Skeletal muscle cell (primary cell): Measurements from ENCODE around the gene SEMA7A.

Source experiments
- DNase-seq: peaks from one replicate; pipeline ENCODE4 v3.0.0-alpha.2; 2010; ENCODE audit warnings: low read depth
- H3K4me3 ChIP-seq: 2 replicates; pipeline ENCODE4 v1.5.1; 2011; ENCODE audit warnings: low read depth, mild to moderate bottlenecking, control low read depth, low read length, moderate library complexity

SEMA7A gene

GRCh38 chr15:74380361-74381189, 53.2 kb downstream of the SEMA7A start:
- DNase-seq, result no peak

GRCh38 chr15:74378848-74379247, 54.9 kb downstream of the SEMA7A start:
- no peak for DNase-seq
- H3K4me3 ChIP-seq, result no peak overlapping the region

More at GRCh38 chr15:74380361-74381189, 53.2 kb downstream of the SEMA7A start:
- H3K4me3 ChIP-seq, result no peak overlapping the region

DNA sequence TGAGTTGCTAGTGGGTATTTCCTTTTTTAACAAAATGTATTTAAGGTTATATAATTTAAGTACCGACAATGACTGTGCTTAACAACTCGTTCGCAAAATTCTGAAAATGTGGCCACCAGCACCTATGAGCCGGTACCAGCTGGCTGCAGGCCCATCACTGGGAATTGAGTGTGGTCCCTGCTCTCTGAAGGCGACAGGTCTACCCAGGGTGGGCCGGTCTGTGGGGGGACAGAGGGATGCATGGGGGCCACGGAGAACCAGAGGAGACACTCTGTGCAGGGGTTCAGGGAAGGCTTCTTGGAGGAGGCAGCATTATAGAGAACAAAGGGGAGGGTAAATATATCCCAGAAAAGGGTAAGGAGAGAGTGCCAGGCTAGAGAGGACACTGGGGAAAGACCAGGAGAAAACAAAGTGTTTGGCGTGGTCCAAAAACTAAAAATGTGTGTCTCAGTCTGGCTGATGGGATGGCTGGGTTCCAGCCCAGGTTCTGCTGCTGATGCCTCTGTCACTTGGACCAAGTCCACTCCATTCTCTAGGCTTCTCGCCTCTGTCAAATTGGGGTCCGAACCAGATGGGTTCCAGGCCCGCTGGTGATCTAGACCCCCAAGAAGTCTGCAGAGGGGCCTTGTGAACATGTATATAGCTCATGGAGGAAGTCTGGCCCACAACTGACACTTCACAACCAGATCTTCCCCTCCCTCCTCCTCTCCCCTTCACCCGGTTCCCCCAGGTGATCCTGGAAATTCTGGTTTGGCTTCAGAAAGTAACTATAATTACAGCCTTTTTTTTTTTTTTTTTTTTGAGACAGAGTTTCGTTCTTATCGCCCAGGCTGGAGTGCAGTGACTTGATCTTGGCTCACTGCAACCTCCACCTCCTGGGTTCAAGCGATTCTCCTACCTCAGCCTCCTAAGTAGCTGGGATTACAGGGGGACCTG, 55.7 kb downstream of the SEMA7A start:
- no peak for DNase-seq
- no peak overlapping the region for H3K4me3 ChIP-seq

- no peak overlapping the region for H3K4me3 ChIP-seq
- DNase-seq, result no peak
Measured at GRCh38 chr15:74376825-74377581, 56.8 kb downstream of the SEMA7A start.

- no peak overlapping the region for H3K4me3 ChIP-seq
- no peak for DNase-seq
Measured at GRCh38 chr15:74376226-74376625, 57.5 kb downstream of the SEMA7A start.

GRCh38 chr15:74375303-74375693, 58.5 kb downstream of the SEMA7A start:
- no peak overlapping the region for H3K4me3 ChIP-seq
- no peak for DNase-seq

GRCh38 chr15:74374648-74375302, 59.0 kb downstream of the SEMA7A start:
- peak overlapping the region; percentile 72 for H3K4me3 ChIP-seq
- no peak for DNase-seq

- peak overlapping the region; percentile 72 for H3K4me3 ChIP-seq
- no peak for DNase-seq
Measured at GRCh38 chr15:74373731-74374647, 59.8 kb downstream of the SEMA7A start.

- H3K4me3 ChIP-seq, result no peak overlapping the region
- DNase-seq, result no peak
Measured at GRCh38 chr15:74373056-74373650, 60.6 kb downstream of the SEMA7A start.

DNA sequence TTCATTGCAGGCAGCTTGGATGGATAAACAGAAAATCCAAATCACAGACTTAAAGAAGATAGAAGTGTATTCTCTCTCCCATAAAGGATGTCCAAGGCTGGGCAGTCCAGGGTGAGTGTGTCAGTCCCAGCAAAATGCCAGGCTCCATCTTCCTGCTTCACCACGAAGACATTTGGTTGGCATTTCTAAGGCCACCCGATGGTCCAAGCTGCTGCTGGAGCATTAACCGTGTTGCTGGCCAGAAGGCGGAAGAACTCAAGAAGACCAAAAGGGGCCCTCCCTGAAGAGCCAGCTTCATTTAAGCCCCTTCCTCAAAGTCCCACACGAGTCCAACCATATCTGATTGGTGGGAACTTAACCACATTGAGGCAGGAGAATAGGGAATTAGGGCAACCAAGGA, 63.3 kb downstream of the SEMA7A start:
- H3K4me3 ChIP-seq, result no peak overlapping the region
- no peak for DNase-seq

GRCh38 chr15:74369756-74370155, 64.0 kb downstream of the SEMA7A start:
- no peak overlapping the region for H3K4me3 ChIP-seq
- no peak for DNase-seq

DNA sequence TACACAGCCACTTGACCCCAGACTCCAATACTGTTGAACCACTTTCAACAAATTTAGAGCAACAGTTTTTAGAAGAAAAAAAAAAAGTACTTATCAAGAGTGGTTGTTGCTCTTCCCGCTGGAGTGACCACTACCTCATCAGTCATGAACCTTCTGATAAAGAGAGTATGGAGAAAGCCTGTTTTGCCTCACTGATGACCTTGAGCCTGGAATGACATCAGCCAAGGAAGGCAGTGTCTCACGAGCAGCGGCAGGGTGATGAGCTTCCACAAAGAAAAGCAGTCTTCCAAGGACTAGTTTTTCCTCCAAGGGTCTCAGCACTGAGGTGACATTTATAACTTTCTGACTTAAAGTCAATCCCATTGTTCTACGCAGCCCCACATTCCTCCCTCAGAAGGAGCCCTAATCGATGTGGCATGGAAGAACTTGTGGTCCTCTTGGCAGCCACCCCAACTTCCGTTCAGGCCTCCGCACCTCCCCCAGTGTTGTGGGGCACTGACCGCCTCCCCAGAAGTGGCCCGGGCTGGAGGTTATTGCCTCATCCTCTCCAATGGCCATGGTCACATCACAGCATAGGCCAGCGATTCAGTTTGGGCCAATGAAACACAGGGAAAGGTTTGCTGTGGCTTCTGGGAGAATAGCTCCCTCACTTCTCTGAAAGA, 64.5 kb downstream of the SEMA7A start:
- H3K4me3 ChIP-seq, result no peak overlapping the region
- DNase-seq, result no peak

DNA sequence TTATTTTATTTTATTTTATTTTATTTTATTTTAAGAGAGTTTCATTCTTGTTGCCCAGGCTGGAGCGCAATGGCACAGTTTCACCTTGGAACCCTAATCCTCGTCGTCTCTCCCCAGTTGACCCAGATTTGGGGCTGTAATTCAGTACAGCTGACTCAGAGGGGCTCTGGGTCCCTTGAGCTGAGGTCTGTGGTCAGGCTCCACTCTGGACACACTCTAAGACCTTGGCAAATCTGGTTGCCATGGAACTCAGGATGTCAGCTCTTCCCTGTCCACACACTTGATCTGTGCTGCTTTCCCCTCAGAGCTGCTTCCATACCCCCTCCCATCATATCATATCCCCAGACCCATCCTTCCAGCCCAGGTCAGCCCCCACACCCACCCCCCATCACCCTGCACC, 65.6 kb downstream of the SEMA7A start:
- H3K4me3 ChIP-seq, result no peak overlapping the region
- DNase-seq, result no peak

- H3K4me3 ChIP-seq, result no peak within 1 kb of the TSS
- DNase-seq, result no peak
Measured at GRCh38 chr15:74367296-74367854, 66.4 kb downstream of the SEMA7A start, which contains the start of gene CYP11A1. TSS of gene CYP11A1 (minus strand) at chr15:74367646. CDS start at chr15:74367585, 61 bp downstream.

DNA sequence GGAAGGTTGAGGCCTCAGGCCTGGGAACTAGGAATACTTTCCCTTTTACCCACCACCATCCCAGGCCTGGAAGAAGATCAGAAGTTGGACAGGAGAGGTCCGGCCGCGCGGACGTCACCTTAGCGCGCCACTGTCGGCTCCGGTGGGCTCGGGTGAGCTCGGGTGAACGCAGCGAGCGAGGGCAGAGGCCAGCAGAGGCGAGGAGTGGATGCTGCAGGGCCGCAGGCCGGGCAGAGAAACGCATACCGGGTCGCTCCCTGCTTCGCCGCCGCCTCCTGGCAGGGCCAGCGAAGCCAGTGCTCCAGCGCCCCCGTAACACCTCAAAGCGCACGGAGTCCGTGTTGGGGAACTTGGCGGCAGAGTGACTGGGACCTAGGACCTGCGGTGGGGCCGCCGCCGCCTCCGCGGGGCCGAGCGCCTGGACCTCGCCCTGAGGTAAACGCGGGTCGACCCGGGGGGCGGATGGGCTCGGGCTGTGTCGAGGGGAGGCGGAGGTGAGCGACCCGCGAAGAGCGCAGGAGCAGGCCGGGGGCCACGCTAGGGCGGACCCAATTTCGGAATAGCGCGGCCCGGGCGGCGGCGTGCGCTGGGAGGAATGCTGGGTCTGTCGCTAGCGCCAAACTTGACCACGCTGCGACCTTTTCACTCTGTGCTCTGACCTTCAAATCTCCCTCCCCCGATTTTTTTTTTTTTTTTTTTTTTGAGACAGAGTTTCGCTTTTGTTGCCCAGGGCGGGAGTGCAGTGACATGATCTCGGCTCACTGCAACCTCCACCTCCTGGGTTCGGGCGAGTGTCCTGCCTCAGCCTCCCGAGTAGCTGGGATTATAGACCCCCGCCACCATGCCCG, 67.9 kb downstream of the SEMA7A start:
- no peak for DNase-seq
- peak overlapping the region; percentile 61 for H3K4me3 ChIP-seq

- DNase-seq, result no peak
- H3K4me3 ChIP-seq, result peak overlapping the region; percentile 61
Measured at GRCh38 chr15:74364936-74365597, 68.7 kb downstream of the SEMA7A start.
